GM08714 (cell line): Measurements from ENCODE around the gene SPAG6.

Experiments used
- H3K4me3 ChIP-seq: fragments of 200-500 bp; sonication (Bioruptor generic); 2 replicates; pipeline ENCODE4 v1.5.1; 2014; ENCODE audit warnings: mild to moderate bottlenecking, low read length, inconsistent platforms
- ZNF274 ChIP-seq: IDR thresholded peaks from 2 replicates; pipeline ENCODE4 v1.6.1; 2012; ENCODE audit warnings: mild to moderate bottlenecking, low read depth, low read length

Gene SPAG6

GRCh38 chr10:22442063-22442462 is 96.8 kb downstream of the SPAG6 start:
- H3K4me3 ChIP-seq = no peak overlapping the region
- TF ChIP-seq ZNF274 = no peak

DNA sequence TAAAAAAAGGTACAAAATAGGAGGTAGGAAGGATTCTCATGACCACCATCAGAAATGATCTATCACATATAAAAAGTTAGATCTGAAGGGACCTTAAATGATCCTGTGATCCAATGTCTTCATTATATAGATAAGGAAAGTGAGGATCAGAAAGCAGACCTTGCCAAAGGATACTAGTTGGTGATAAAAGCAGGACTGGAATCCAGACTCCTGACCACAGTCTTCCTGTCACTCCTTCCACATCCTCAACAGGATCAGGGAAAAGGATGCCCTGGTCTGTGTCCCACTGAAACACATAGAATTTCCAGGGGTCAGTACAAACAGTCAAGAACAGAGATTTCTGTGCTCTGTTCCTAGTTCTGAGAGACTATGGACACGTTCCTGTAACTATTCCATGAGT is 97.2 kb downstream of the SPAG6 start:
- TF ChIP-seq ZNF274 = no peak
- no peak overlapping the region for H3K4me3 ChIP-seq

GRCh38 chr10:22443175-22443901 is 98.0 kb downstream of the SPAG6 start:
- H3K4me3 ChIP-seq = no peak overlapping the region
- TF ChIP-seq ZNF274 = no peak

DNA sequence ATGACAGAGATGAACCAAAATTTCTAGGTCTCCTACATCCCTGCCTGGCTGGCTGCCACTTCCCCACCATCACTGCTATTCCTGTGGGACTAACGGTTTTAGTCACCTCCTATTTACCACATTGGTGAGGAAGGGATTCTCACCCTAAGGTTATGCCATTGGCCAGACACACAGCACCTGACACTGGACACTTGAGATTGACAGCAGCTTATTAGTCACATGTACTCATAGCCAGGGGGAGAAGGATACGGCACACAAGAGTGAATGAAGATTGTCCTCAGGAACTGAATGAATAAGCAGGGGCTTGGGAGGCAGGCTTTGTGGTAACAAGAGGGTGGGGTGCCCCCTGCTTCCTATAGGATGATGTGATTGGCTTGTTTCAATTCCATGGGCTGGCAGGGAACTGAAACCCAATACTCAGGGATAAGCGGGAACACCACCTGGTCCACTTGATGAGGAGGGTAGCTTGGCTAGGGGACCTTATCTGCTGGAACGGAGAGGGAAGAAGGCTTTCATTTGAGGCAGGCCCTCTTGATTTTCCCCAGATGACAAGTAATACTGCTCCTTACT is 99.0 kb downstream of the SPAG6 start:
- no peak for TF ChIP-seq ZNF274
- no peak overlapping the region for H3K4me3 ChIP-seq

GRCh38 chr10:22445495-22445894 is 100.2 kb downstream of the SPAG6 start:
- no peak overlapping the region for H3K4me3 ChIP-seq
- TF ChIP-seq ZNF274 = no peak

- no peak overlapping the region for H3K4me3 ChIP-seq
- no peak for TF ChIP-seq ZNF274
Observed at GRCh38 chr10:22447068-22447467, 101.8 kb downstream of the SPAG6 start.

DNA sequence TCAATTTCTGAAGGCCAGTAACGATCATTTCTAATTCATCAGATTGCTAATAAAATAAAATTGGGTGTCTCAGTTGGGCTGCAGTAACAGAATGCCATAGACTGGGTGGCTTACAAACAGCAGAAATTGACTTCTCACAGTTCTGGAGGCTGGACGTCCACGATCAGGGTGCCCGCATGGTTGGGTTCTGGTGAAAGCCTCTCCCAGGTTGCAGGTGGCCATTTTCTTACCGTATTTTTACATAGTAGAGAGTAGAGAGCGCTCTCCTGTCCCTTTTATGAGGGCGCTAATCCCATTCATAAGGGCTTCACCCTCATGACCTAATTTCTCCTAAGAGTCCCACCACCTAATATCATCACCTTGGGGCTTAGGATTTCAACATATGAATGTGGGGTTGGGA is 106.0 kb downstream of the SPAG6 start:
- TF ChIP-seq ZNF274 = no peak
- H3K4me3 ChIP-seq = no peak overlapping the region

DNA sequence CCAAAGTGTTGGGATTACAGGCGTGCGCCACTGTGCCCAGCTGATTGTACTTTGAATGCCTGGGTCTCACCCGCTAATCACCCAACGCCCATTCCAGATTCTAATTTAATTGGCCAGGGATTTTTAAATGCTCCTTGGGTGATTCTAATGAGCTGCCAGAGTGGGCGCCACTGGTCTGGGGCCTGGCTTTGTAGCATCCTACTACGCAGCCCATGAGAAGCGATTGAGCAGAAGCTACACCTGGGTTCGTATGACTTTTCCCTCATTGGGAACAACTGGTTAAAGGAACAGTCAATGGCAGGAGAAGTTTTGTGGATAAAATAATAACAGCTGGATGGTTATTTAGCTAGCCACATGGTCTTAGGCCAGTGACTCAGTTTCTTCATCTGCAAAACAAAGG is 108.0 kb downstream of the SPAG6 start:
- no peak for TF ChIP-seq ZNF274
- H3K4me3 ChIP-seq = no peak overlapping the region

DNA sequence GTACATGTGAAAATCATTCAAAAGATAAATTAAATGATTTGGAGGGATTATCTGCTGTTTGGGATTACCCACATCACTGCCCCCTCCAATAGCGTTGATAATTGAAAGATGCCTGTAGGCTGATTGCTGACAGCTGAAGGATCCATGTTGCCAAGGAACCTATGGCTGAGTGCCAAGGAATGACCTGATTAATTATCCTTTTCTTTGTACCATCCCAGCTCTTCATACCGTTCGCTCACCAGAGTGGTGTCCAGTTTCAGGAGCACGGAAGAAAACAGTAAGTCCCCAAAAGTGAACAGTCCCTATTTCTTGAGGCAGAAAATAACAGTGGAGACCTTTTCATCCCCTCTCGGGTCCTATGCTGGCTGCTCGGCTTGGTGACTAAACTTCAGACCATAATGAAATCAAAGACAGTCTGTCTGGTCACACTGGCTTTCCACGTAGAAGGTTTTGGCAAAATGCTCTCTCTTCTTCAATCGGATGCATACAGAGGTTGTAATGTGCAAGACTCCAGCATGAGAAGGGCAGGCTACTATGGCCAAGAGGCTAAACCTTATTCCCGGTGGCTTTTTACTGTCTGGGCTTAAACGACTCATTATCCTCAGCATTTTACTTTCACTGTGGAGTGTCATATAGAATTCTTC is 108.8 kb downstream of the SPAG6 start:
- no peak for TF ChIP-seq ZNF274
- no peak overlapping the region for H3K4me3 ChIP-seq

GRCh38 chr10:22454634-22455033 is 109.3 kb downstream of the SPAG6 start:
- no peak overlapping the region for H3K4me3 ChIP-seq
- no peak for TF ChIP-seq ZNF274

- no peak for TF ChIP-seq ZNF274
- H3K4me3 ChIP-seq = no peak overlapping the region
Observed at GRCh38 chr10:22455068-22455857, 110.0 kb downstream of the SPAG6 start.

GRCh38 chr10:22456486-22456885 is 111.2 kb downstream of the SPAG6 start:
- TF ChIP-seq ZNF274 = no peak

DNA sequence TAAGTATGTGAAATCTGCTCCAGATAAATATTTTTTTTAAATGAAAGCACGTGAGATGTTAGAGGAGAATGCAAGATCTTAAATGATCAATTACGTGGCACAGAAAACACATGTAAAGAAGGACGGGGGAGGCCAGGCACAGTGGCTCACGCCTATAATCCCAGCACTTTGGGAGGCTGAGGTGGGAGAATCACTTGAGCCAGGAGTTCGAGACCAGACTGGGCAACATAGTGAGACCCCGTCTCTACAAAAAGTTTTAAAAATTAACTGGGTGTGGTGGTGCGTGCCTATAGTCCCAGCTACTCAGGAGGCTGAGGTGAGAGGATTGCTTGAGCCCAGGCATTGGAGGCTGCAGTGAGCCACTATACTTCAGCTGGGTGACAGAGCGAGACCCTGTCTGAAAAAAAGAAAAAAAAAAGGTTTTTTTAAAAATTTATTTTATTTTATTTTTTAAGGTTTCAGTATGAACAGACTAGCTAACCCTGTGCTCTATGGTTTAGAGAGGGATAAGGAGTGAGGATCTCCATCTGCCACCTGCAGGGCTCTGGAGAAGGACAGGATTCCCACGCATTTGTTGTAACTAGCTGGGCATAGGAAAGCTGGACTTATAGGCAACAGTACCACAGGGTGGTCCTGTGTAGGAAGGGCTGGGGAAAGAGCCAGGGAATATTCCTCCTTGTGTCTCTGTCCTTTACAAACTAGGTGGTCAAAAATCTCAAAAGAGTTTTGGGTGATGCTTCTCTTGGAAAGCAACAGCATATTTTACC is 113.2 kb downstream of the SPAG6 start:
- no peak for TF ChIP-seq ZNF274
- no peak overlapping the region for H3K4me3 ChIP-seq

More at GRCh38 chr10:22456486-22456885, 111.2 kb downstream of the SPAG6 start:
- H3K4me3 ChIP-seq = no peak overlapping the region

GRCh38 chr10:22459496-22459895 is 114.2 kb downstream of the SPAG6 start:
- TF ChIP-seq ZNF274 = no peak
- no peak overlapping the region for H3K4me3 ChIP-seq
